ENCODE results near the gene NUP210.

DNA sequence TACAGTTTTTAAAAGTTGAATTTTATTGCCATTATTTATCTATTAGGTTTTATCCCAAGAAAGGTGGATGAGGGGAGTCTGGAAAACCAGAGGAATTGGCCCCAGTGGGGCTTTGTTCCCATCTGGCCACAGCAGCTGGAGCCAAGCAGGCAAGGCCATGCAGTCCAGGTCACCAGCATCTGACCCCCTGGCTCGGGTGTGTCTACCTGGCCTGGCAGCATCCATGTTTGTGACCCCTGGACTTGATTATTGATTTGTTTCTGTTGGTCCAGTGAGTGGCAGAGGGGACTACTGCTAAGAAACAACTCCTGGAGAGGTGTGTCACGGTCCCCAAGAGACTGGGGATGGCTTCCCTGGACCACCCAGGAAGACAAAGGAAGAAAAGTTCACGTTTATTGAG is 111.1 kb downstream of the NUP210 start:
- TF ChIP-seq POLR2A (IDR thresholded peaks at IDR 0.05), result no peak
- TF ChIP-seq, protein P1, sequence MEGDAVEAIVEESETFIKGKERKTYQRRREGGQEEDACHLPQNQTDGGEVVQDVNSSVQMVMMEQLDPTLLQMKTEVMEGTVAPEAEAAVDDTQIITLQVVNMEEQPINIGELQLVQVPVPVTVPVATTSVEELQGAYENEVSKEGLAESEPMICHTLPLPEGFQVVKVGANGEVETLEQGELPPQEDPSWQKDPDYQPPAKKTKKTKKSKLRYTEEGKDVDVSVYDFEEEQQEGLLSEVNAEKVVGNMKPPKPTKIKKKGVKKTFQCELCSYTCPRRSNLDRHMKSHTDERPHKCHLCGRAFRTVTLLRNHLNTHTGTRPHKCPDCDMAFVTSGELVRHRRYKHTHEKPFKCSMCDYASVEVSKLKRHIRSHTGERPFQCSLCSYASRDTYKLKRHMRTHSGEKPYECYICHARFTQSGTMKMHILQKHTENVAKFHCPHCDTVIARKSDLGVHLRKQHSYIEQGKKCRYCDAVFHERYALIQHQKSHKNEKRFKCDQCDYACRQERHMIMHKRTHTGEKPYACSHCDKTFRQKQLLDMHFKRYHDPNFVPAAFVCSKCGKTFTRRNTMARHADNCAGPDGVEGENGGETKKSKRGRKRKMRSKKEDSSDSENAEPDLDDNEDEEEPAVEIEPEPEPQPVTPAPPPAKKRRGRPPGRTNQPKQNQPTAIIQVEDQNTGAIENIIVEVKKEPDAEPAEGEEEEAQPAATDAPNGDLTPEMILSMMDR (IDR thresholded peaks at IDR 0.05 in 4 of 5, conservative IDR thresholded peaks at IDR 0.05 in 1 of 5), result no peak
